DMS53 treated with DMSO at 0.1 percent for 48 hours (cell line): ENCODE results near the gene LST1.

Experiments
- DNase-seq: peaks from one replicate; lab custom pipeline; 2025; ENCODE audit not compliant: unreplicated experiment; lab: John Stamatoyannopoulos, UW

Gene LST1

GRCh38 chr6:31619805-31620585 is 33.9 kb downstream of the LST1 start:
- DNase-seq: peak; percentile 98

GRCh38 chr6:31620586-31621319 is 34.7 kb downstream of the LST1 start, which contains the start of gene PRRC2A:
TSS of gene PRRC2A (plus strand) at chr6:31620715. CDS start at chr6:31622790, 2,075 bp downstream.
- peak; percentile 35 for DNase-seq

DNA sequence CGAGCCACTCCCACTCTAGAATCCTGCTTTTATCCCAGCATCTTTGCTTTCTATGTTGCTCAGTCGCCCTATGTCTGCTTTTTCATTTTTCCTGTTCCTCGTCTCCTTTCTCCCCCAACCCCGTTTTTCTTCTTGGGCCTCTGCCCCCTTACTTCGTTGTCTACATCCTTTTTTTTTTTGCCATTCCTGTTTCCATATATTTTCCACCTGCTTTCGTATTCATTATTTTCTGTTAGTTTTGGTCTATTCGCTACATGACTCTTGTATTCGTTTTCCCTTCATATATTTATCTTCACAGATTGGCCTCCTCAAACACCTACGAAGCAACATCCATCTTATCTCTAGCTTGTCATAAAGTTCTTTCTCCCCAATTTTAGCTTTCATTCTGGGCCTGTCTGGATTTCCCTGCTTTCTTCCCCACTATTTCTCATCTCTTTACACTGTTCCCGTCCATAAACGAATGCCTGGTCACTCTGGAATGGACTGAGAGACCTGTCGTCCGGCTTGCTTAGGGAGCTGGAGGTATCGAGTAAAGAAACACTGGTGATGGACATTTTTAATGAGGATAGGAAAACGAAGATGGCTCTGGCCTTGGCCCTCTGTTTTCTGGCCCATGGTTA is 35.4 kb downstream of the LST1 start:
- DNase-seq: no peak

GRCh38 chr6:31621991-31622390 is 35.9 kb downstream of the LST1 start:
- no peak for DNase-seq

DNA sequence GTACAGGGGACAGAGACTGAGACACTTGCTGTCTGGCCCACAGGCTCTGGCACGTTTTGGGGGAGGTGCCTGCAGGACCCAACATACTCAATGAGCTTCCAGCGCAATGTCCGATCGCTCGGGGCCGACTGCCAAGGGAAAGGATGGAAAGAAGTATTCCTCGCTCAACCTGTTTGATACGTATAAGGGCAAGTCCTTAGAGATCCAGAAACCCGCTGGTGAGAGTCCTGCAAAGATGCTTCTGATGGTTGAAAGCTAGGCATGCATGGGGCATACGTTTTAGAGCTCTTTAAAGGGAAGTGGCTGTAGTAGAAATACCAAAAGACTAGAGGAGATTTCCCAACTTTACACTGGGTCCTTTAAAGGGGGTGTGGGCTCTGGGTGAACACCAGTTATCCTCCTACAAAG is 36.6 kb downstream of the LST1 start:
- DNase-seq: no peak

DNA sequence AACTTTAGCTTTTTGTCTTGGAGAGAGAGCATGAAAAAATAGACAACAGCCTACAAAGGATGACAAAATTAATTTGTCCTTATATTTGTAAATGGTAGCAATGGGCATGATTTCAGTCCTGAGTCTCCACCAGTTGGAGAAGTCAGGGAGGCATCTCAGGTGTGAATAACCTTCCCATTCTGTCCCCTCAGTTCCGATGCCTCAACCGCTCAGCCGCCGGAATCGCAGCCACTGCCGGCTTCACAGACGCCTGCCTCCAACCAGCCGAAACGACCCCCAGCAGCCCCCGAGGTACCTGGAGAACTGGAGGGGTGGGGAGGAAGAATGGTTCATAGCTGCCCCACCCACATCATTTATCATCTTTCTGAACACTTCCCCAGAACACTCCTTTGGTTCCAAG is 38.0 kb downstream of the LST1 start:
- no peak for DNase-seq

- DNase-seq: no peak
Observed at GRCh38 chr6:31626952-31627351, 40.9 kb downstream of the LST1 start.

GRCh38 chr6:31627690-31628287 is 41.7 kb downstream of the LST1 start:
- DNase-seq: no peak

DNA sequence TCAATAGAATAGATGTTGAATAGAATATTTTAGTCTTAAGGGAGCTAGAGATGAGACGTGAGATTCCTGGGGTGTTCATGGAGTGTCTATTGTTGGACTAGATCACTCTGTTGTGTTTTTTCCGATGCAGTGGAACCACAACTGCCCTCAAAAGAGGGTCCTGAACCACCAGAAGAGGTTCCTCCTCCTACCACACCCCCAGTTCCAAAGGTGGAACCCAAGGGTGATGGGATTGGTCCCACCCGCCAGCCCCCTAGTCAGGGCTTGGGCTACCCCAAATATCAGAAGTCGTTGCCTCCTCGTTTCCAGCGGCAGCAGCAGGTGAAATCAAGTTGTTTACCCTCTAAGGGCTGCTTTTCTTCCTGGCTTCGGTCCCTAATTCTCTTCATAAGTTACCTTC is 42.9 kb downstream of the LST1 start:
- DNase-seq: no peak

- DNase-seq: no peak
Observed at GRCh38 chr6:31630177-31630934, 44.3 kb downstream of the LST1 start.

GRCh38 chr6:31631209-31631608 is 45.1 kb downstream of the LST1 start:
- no peak for DNase-seq

DNA sequence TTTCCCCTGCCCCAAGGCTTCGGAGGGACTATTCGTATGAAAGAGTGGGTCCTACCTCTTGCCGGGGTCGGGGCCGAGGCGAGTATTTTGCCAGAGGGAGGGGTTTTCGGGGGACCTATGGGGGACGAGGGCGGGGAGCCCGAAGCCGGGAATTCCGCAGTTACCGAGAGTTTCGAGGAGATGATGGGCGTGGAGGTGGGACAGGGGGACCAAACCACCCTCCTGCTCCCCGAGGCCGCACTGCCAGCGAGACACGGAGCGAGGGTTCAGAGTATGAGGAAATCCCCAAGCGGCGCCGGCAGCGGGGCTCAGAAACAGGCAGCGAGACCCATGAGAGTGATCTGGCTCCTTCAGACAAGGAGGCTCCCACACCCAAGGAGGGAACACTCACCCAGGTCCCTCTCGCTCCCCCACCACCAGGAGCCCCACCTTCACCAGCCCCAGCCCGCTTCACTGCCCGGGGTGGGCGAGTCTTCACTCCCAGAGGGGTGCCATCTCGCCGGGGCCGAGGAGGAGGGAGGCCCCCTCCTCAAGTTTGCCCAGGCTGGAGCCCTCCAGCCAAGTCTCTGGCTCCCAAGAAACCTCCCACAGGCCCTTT is 45.7 kb downstream of the LST1 start:
- no peak for DNase-seq

DNA sequence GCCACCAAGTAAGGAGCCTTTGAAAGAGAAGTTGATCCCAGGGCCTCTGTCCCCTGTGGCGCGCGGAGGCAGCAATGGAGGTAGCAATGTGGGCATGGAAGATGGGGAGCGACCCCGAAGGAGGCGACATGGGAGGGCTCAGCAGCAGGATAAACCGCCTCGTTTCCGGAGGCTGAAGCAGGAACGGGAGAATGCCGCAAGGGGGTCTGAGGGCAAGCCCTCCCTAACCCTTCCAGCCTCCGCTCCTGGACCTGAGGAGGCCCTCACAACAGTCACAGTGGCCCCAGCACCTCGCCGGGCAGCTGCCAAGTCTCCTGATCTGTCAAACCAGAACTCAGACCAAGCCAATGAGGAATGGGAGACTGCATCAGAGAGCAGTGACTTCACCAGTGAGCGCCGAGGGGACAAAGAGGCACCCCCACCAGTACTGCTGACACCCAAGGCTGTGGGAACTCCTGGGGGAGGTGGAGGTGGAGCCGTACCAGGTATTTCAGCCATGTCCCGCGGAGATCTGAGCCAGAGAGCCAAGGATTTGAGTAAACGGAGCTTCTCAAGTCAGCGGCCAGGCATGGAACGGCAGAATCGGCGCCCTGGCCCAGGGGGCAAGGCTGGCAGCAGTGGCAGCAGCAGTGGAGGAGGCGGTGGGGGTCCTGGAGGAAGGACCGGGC is 46.3 kb downstream of the LST1 start:
- no peak for DNase-seq

GRCh38 chr6:31633447-31633846 is 47.4 kb downstream of the LST1 start:
- no peak for DNase-seq

DNA sequence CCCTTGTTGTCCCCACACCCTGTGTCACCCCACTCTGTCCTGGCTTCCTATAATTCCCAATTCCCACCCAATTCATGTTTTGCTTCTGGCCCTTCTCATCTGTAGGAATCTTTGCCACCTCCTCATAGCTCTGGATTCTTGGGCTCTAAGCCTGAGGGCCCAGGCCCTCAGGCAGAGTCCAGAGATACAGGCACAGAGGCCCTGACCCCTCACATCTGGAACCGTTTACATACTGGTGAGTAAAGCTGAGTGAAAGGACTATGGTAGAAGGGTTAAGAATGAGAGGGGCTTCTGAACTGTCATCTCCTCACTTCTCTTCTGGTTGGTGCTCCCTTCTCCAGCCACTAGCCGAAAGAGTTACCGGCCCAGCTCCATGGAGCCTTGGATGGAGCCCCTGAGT is 48.1 kb downstream of the LST1 start:
- DNase-seq: no peak

DNA sequence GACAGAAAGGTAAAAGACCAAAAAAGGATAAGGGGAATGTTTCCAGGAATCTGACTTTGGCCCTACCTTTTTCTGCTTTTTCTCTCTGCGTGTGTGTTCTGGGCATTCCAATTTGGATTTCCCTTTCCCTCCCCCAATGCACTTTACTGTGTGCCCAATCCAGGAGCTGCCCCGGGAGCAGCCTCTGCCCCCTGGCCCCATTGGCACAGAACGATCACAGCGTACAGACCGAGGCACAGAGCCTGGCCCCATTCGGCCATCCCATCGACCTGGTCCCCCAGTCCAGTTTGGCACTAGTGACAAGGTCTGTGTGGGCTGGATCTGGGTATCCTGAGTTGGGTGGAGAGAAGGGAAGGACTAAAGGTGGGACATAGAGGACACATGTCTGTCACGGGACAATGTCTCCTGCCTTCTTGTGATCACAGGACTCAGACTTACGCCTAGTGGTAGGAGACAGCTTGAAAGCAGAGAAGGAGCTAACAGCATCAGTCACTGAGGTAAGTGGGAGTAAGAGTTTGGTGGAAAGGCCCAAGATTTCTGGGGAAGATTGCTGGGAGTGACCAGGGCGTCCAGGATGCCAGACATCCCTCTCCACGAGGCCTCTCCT is 49.0 kb downstream of the LST1 start:
- no peak for DNase-seq

DNA sequence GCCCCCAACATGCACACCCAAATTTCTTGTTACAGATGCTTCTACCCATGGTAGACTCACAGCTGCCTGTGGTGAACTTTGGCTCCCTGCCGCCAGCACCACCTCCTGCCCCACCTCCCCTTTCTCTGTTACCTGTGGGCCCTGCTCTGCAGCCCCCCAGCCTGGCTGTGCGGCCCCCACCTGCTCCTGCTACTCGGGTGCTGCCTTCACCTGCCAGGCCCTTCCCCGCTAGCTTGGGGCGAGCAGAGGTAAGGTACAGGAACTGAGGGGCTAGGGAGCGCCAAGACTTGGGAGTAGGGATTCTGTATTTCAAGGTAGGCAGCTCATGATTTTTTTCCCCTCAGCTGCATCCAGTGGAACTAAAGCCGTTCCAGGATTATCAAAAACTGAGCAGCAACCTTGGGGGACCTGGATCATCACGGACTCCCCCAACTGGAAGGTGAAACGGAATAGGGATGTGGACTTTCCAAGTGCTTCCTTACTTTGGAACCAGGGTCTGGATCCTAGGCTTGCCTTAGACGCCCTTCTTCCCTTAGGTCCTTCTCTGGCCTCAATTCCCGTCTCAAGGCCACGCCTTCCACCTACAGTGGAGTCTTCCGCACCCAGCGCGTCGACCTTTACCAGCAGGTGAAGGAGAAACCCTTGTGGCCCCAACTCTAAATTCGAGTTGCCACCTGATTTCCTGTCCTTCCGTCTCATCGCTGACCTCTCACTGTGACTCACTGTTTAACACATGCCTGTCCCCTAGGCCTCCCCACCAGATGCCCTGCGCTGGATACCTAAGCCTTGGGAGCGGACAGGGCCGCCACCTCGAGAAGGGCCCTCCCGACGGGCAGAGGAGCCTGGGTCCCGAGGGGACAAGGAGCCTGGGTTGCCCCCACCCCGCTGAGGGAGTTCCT is 50.9 kb downstream of the LST1 start:
- DNase-seq: no peak
